ENCODE results near the gene SUPT20HL2.
"Not testable (repeated sequence)": the region's sequence is repeated elsewhere in the genome, so short reads cannot be mapped to it uniquely, and the experiment has no call there.

SUPT20HL2 gene

DNA sequence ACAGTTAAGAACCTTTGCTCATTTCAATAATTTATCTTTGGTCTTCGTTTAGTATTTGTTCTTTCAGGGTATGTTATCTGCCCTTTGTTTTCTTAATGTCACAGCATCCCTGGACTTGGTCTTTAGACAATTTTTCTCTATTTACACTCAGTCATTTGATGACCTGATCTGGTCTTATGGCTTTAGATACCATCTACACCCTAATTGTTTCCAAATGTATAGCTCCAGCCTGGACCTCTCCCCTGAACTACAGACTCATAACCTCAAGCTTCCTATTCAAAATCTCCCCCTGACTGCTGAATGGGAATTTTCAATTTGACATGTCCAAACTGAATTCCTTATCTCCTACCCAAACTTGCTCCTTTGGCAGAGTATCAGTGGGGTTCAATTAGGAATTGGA lies 3.7 kb upstream of the SUPT20HL2 start:
- TF ChIP-seq CTCF (IDR thresholded peaks at IDR 0.05; ENCODE audit: low read depth, low read length) = no peak
- Histone ChIP-seq H3K36me3 (no peaks in the 10 kb centered on the region), H3K27ac (no peak overlapping the region), H3K27me3 (ENCODE audit: insufficient read depth, low read depth, severe bottlenecking) (peaks cover 2% of the 10 kb centered on the region), H3K9me3 (ENCODE audit: severe bottlenecking) (no peaks in the 10 kb centered on the region), H3K4me3 (ENCODE audit: low read depth, low read length) (no peak overlapping the region)
- DNase-seq = no peak

DNA sequence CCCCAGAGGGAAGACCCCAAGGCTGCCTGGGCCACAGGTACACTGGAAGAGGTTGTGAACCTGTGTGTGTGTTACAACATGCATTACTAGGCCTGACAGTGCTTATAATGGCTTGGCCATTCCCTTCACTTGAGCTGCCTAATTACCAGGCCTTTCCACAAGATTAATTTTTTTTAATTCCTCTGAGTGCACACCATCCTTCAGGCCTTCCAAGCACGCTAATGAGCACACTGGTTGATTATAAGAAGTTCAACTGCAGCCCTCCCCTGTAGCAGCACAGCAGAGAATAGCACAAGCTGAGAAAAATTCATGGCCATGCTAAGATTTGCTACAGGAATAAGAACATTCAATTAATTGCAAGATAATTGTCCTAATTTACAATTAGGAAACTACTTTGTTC lies 2.2 kb upstream of the SUPT20HL2 start:
- no peaks in the 10 kb centered on the region for H3K27me3 ChIP-seq (ENCODE audit: insufficient read depth, low read depth, severe bottlenecking)
- no peak overlapping the region for H3K4me3 ChIP-seq (ENCODE audit: low read depth, low read length)
- no peak for TF ChIP-seq CTCF (IDR thresholded peaks at IDR 0.05; ENCODE audit: low read depth, low read length)
- H3K27ac ChIP-seq = no peak overlapping the region
- no peak for DNase-seq
- no peaks in the 10 kb centered on the region for H3K36me3 ChIP-seq
- no peaks in the 10 kb centered on the region for H3K9me3 ChIP-seq (ENCODE audit: severe bottlenecking)

DNA sequence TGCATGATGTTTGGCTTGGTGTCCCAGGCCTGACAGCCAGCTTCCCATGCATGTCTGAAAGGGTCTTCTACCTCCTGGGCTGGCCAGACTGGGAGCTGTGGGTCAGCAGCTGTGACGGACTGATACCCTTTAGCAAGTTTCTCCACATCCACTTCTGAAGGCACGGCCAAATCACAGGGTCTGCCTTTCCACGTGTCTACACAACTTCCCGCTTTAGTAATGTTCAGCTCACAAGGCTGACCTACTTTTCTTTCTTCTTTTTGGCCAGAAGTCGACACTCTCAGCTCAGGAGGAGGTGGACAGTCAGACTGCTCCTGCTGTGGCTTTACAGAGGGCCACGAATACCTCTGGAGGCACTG lies 1.6 kb downstream of the SUPT20HL2 start:
- not testable (repeated sequence) for H3K27me3 ChIP-seq (ENCODE audit: insufficient read depth, low read depth, severe bottlenecking); H3K27ac ChIP-seq; DNase-seq; H3K36me3 ChIP-seq; H3K4me3 ChIP-seq (ENCODE audit: low read depth, low read length); H3K9me3 ChIP-seq (ENCODE audit: severe bottlenecking)

GRCh38 chrX:24311507-24312248 lies 2.2 kb downstream of the SUPT20HL2 start:
- H3K27me3 ChIP-seq (ENCODE audit: insufficient read depth, low read depth, severe bottlenecking); DNase-seq; H3K27ac ChIP-seq; H3K36me3 ChIP-seq; H3K4me3 ChIP-seq (ENCODE audit: low read depth, low read length); H3K9me3 ChIP-seq (ENCODE audit: severe bottlenecking): not testable (repeated sequence)

DNA sequence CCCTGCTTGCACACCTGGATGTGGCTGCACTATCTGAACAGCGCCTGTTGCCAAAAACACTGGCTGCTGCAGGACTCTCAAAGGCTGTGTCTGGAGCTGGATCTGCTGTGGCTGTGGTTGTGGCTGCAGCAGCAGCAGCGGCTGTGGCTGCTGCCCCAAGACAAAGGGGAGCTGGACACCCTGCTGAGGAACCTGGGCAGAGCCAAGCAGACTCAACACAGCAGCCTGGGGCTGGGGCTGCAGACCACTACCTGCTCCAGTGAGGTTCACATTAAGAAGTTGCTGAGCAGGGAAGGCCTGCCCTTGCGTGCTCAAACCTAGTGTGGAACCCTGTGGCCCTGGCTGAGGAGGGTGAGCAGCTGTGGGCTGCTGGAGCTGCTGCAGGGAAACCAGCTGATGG lies 3.0 kb downstream of the SUPT20HL2 start:
- not testable (repeated sequence) for H3K9me3 ChIP-seq (ENCODE audit: severe bottlenecking); H3K27me3 ChIP-seq (ENCODE audit: insufficient read depth, low read depth, severe bottlenecking); H3K27ac ChIP-seq; H3K36me3 ChIP-seq; H3K4me3 ChIP-seq (ENCODE audit: low read depth, low read length); DNase-seq

- H3K27me3 ChIP-seq (ENCODE audit: insufficient read depth, low read depth, severe bottlenecking); DNase-seq; H3K4me3 ChIP-seq (ENCODE audit: low read depth, low read length); H3K36me3 ChIP-seq; H3K9me3 ChIP-seq (ENCODE audit: severe bottlenecking); H3K27ac ChIP-seq: not testable (repeated sequence)
These were observed 4.1 kb downstream of the SUPT20HL2 start for GRCh38 chrX:24309580-24310374.

DNA sequence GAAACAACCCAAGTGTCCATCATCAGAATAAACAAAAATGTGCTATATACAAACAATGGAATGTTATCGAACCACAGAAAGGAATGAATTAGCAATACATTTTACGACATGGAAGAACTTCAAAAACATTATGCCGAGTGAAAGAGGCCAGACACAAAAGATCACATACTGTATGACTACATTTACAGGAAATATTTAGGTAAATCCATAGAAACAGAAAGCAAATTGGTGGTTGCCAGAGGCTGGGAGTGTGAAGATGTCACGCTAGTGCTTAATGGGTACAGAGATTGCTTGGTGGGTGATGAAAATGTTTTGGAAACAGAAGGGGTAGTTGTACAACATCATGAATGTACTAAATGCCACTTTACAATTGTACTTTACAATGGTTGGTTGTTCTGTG lies 5.1 kb downstream of the SUPT20HL2 start:
- not testable (repeated sequence) for H3K27me3 ChIP-seq (ENCODE audit: insufficient read depth, low read depth, severe bottlenecking); H3K4me3 ChIP-seq (ENCODE audit: low read depth, low read length); H3K9me3 ChIP-seq (ENCODE audit: severe bottlenecking); H3K36me3 ChIP-seq; DNase-seq; H3K27ac ChIP-seq

- Histone ChIP-seq H3K4me3 (ENCODE audit: low read depth, low read length) (no peak overlapping the region), H3K27ac (no peak overlapping the region), H3K9me3 (ENCODE audit: severe bottlenecking) (no peaks in the 10 kb centered on the region), H3K27me3 (ENCODE audit: insufficient read depth, low read depth, severe bottlenecking) (peaks cover 6% of the 10 kb centered on the region), H3K36me3 (no peaks in the 10 kb centered on the region)
- no peak for TF ChIP-seq CTCF (IDR thresholded peaks at IDR 0.05; ENCODE audit: low read depth, low read length)
- DNase-seq = no peak
These were observed 7.4 kb downstream of the SUPT20HL2 start for GRCh38 chrX:24306440-24306839.
